Stomach (tissue), 9 donors: Measurements from ENCODE around the gene SH3YL1. TPM values are rescaled to one million over a fixed set of nuclear protein-coding genes. Genes with fewer than 3 reads are reported as not detected.

ENCODE experiments used
- DNase-seq, 2 donors: peaks; one replicate each; pipeline versions ENCODE4 v3.0.0 to v3.0.0-alpha.2; 2013 to 2019
- H3K27ac ChIP-seq, 5 donors: fragments of 200-600 bp in 4 of 5; sonication (generic) in 4 of 5; one replicate each; pipeline ENCODE4 v1.5.1; 2013 to 2019; ENCODE audit warnings: mild to moderate bottlenecking in 1 of 5, moderate library complexity in 1 of 5
- H3K27me3 ChIP-seq, 3 donors: fragments of 200-600 bp; sonication (generic); one replicate each; pipeline ENCODE4 v1.5.1; 2017 to 2019; ENCODE audit warnings: mixed run types in 1 of 3
- H3K36me3 ChIP-seq, 4 donors: fragments of 200-600 bp; sonication (generic); 1 replicate in 3 of 4; 2 replicates in 1 of 4; pipeline ENCODE4 v1.5.1; 2016 to 2019
- H3K4me1 ChIP-seq, 4 donors: fragments of 200-600 bp; sonication (generic); one replicate each; pipeline ENCODE4 v1.5.1; 2016 to 2019
- H3K4me3 ChIP-seq, 4 donors: fragments of 200-600 bp; sonication (generic) in 3 of 4; one replicate each; pipeline ENCODE4 v1.5.1; 2016 to 2019; ENCODE audit warnings: mild to moderate bottlenecking in 1 of 4
- H3K9me3 ChIP-seq, 4 donors: fragments of 200-600 bp; sonication (generic); one replicate each; pipeline ENCODE4 v1.5.1; 2016 to 2019
- CTCF ChIP-seq, 7 experiments: fragments of 450-650 bp in 4 of 7; fragments of 200-600 bp in 3 of 7; sonication (generic) in 3 of 7; IDR thresholded peaks; one replicate each; pipeline ENCODE4 v1.5.1; 2016 to 2019; ENCODE audit warnings: antibody characterized with exemption in 7 of 7, control low read depth in 2 of 7, mild to moderate bottlenecking in 1 of 7
- EP300 ChIP-seq: sonication (generic); formaldehyde crosslinking; IDR thresholded peaks from one replicate; pipeline ENCODE4 v1.6.1; 2017; ENCODE audit warnings: antibody characterized with exemption
- POLR2A ChIP-seq, 4 donors: fragments of 450-650 bp; IDR thresholded peaks; one replicate each; pipeline ENCODE4 v1.6.1; 2016; ENCODE audit warnings: antibody characterized with exemption in 4 of 4, control low read depth in 2 of 4, mild to moderate bottlenecking in 1 of 4, moderate library complexity in 1 of 4
- POLR2AphosphoS5 ChIP-seq, 3 donors: sonication (generic); formaldehyde crosslinking; IDR thresholded peaks; one replicate each; pipeline ENCODE4 v1.6.1; 2016; ENCODE audit warnings: antibody characterized with exemption in 3 of 3
- WGBS, 5 donors: extraction: QIAGEN DNeasy Blood & Tissue Kit in 3 of 5; methylation state at CpG; one replicate each; pipeline versions ENCODE4 v1.1.5 to v1.1.7; 2013 to 2018; 5-methylcytosine and 5-hydroxymethylcytosine counted together
- intact Hi-C: fragments of 100-400 bp; cut with DNase I; formaldehyde crosslinking; loops from one replicate; pipeline ENCODE4 v1.15.1; 2023; ENCODE audit warnings: low total_unique reads
- polyA plus RNA-seq, 3 donors: library from polyadenylated mRNA; stranded (reverse); fragments of 200-250 nt; gene quantifications; one replicate each; pipeline ENCODE4 v1.2.3, GENCODE V29; 2013
- total RNA-seq, 5 donors: library from RNA; depleted of rRNA; stranded (reverse); fragments of >200 nt; gene quantifications; one replicate each; pipeline versions ENCODE4 v1.1.0 to v1.2.3, GENCODE V29; 2014 to 2016
- donor health status: healthy with polysubstance abuse.
- donor health status: Bipolar disorder and iron deficiency.
- donor health status: healthy.

Gene SH3YL1
- total and polyA plus RNA-seq, 8 donors, result 45.5 to 230 (median 143) TPM

DNA sequence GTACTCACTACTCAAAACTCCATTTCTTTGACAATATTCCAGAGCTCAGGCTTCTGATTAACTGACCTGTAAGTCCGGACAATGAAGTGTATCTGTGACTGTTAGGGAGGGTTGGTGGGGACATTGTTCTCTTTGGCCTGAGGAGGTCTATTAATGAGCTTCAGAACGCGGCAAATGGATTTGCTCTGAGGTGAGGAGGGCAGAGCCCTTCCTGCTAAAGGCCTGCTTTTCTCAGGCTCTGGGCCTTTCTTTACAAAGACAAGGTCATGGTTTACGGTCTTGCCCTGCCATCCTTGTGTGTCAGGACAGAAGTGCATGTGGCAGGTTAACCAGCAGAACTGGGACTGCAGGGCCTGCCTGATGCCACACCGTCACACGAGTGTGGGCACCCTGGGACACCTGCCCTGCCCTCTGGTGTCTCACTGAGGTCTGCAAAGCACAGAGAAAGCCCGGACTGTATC lies 16.8 kb upstream of the SH3YL1 start:
- H3K36me3 ChIP-seq, result peaks cover 21 to 75% (median 72%) of the 10 kb centered on the region in 4 donors
- DNase-seq, result no peak

GRCh38 chr2:279956-280649 lies 16.3 kb upstream of the SH3YL1 start:
- no peak for TF ChIP-seq EP300
- TF ChIP-seq CTCF (IDR thresholded peaks at IDR 0.05), result no peak
- TF ChIP-seq POLR2A (IDR thresholded peaks at IDR 0.05), result no peak
- TF ChIP-seq POLR2AphosphoS5 (IDR thresholded peaks at IDR 0.05), result no peak
- no peak for DNase-seq
- intact Hi-C loops, result no loop called here
- Histone ChIP-seq H3K9me3 (no peaks in the 10 kb centered on the region), H3K27me3 (no peaks in the 10 kb centered on the region), H3K27ac (peak overlapping the region in 4 of 5 donors; percentile 26 to 56 (median 42)), H3K4me3 (no peak overlapping the region), H3K36me3 (peaks cover 21 to 81% (median 77%) of the 10 kb centered on the region in 4 donors), H3K4me1 (peaks cover 4 to 29% (median 17%) of the 10 kb centered on the region in 4 donors)
- 38 to 64% (median 60%) methylated on average over 4 of the region's 4 CpGs for WGBS, 5 donors

More for the DNA sequence above, 16.8 kb upstream of the SH3YL1 start:
- 34 to 64% (median 38%) methylated on average over 7 of the region's 7 CpGs for WGBS, 5 donors
- H3K9me3 ChIP-seq, result no peaks in the 10 kb centered on the region
- peak overlapping the region; percentile 17 to 71 (median 56) for H3K27ac ChIP-seq
- H3K4me3 ChIP-seq, result no peak overlapping the region
- TF ChIP-seq EP300, result no peak
- TF ChIP-seq CTCF (IDR thresholded peaks at IDR 0.05), result no peak
- no peak for TF ChIP-seq POLR2A (IDR thresholded peaks at IDR 0.05)
- TF ChIP-seq POLR2AphosphoS5 (IDR thresholded peaks at IDR 0.05), result peak in 1 of 3 donors; percentile 3
- intact Hi-C loops, result no loop called here
- H3K27me3 ChIP-seq, result peaks cover 0 to under 1% (median 0%) of the 10 kb centered on the region in 3 donors
- peaks cover 5 to 35% (median 20%) of the 10 kb centered on the region in 4 donors for H3K4me1 ChIP-seq

GRCh38 chr2:279366-279765 lies 15.5 kb upstream of the SH3YL1 start:
- TF ChIP-seq POLR2AphosphoS5 (IDR thresholded peaks at IDR 0.05) (no peak), CTCF (IDR thresholded peaks at IDR 0.05) (no peak), POLR2A (IDR thresholded peaks at IDR 0.05) (no peak), EP300 (no peak)

GRCh38 chr2:278927-279320 lies 15.1 kb upstream of the SH3YL1 start:
- DNase-seq, result no peak
- no peaks in the 10 kb centered on the region for H3K27me3 ChIP-seq
- H3K27ac ChIP-seq, result no peak overlapping the region
- H3K4me1 ChIP-seq, result peaks cover 0 to 25% (median 15%) of the 10 kb centered on the region in 4 donors
- WGBS, 5 donors, result 85 to 94% (median 91%) methylated on average over 4 of the region's 4 CpGs
- peaks cover 21 to 90% (median 81%) of the 10 kb centered on the region in 4 donors for H3K36me3 ChIP-seq
- intact Hi-C loops, result no loop called here
- TF ChIP-seq POLR2A (IDR thresholded peaks at IDR 0.05) (no peak), EP300 (no peak), CTCF (IDR thresholded peaks at IDR 0.05) (no peak), POLR2AphosphoS5 (IDR thresholded peaks at IDR 0.05) (no peak)
- no peak overlapping the region for H3K4me3 ChIP-seq
- no peaks in the 10 kb centered on the region for H3K9me3 ChIP-seq

More at GRCh38 chr2:279366-279765, 15.5 kb upstream of the SH3YL1 start:
- DNase-seq, result no peak
- Histone ChIP-seq H3K27me3 (no peaks in the 10 kb centered on the region), H3K9me3 (no peaks in the 10 kb centered on the region), H3K36me3 (peaks cover 21 to 88% (median 79%) of the 10 kb centered on the region in 4 donors), H3K4me3 (no peak overlapping the region), H3K4me1 (peaks cover 0 to 25% (median 15%) of the 10 kb centered on the region in 4 donors), H3K27ac (peak overlapping the region in 2 of 5 donors; percentile 26 to 56)
- intact Hi-C loops, result no loop called here
- 65 to 80% (median 67%) methylated on average over 4 of the region's 4 CpGs for WGBS, 5 donors
